ENCODE results near the gene CDX1.

DNA sequence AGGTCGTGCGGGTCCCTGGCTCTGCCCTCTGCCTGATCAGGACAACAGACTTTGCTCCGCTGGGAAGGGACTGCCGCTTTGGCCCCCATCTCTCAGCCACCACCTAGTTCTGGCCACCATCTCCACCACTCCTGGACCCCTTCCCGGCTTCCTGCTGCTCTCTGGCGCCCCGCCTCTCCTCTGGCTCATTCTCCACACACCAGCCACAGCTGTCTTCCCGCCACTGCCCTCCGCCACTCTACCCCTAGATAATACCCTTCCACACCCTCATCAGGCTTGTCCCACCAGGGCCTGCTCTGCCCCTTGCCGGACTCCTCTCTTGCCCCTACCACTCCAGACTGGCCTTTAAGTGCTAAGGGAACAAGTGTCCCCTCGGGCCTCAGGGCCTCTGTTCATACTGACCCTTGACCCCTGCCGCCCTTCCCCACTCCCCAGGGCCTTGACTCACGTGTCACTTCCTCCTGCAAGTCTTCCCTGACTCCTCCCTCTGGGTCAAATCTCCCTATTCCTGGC is 3.0 kb upstream of the CDX1 start:
- TF ChIP-seq, protein P1, sequence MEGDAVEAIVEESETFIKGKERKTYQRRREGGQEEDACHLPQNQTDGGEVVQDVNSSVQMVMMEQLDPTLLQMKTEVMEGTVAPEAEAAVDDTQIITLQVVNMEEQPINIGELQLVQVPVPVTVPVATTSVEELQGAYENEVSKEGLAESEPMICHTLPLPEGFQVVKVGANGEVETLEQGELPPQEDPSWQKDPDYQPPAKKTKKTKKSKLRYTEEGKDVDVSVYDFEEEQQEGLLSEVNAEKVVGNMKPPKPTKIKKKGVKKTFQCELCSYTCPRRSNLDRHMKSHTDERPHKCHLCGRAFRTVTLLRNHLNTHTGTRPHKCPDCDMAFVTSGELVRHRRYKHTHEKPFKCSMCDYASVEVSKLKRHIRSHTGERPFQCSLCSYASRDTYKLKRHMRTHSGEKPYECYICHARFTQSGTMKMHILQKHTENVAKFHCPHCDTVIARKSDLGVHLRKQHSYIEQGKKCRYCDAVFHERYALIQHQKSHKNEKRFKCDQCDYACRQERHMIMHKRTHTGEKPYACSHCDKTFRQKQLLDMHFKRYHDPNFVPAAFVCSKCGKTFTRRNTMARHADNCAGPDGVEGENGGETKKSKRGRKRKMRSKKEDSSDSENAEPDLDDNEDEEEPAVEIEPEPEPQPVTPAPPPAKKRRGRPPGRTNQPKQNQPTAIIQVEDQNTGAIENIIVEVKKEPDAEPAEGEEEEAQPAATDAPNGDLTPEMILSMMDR (IDR thresholded peaks at IDR 0.05) = peak in 1 of 6 experiments; percentile 15
- no peak for TF ChIP-seq POLR2A (IDR thresholded peaks at IDR 0.05)

Data from adrenal gland (tissue), 5 donors.